Measurements from ENCODE around the gene NPAS3. TPM values are rescaled to one million over a fixed set of nuclear protein-coding genes. Genes with fewer than 3 reads are reported as not detected.

The NPAS3 gene
- total and polyA plus RNA-seq, 8 donors = 0.09 to 0.79 (median 0.56) TPM

DNA sequence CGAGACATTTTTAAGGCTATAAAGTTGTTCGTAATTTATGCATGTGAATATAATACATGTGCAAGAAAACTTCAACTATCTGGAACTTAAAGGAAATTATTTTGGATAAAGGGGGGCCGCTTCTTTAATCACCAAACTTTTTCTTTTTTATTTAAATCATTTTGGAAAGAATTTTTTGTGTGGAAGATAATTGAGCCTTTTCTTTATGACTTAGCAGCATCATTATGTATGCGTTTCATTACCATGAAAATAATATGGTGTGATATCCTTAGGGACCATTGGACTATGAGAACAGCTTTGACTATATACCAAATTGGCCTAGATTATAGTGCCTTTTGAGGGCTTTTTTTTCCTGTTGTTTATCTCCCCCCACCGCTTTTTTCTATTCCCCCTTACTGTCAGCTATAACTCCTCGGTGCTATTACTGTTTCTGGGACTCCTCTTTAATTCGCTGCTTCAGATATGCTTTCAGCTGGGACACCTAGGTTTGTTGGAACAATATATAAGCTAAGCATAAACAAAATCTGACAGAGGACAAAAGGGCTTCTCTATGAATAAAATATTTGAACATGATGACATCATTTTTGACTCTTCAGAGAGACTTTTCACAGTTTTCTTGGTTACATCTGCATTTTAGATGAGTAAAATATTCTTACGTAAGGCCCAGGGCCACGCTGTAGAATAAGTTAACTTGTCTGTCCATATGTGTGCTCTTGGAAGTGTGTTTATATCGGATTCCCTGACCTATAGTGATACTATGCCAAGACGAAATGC, 392.7 kb downstream of the NPAS3 start:
- Histone ChIP-seq H3K9me3 (peaks cover 0 to 5% of the 10 kb centered on the region in 2 donors), H3K27ac (no peak overlapping the region), H3K4me3 (no peak overlapping the region), H3K4me1 (no peaks in the 10 kb centered on the region), H3K27me3 (no peaks in the 10 kb centered on the region), H3K36me3 (no peaks in the 10 kb centered on the region)
- TF ChIP-seq, protein P1, sequence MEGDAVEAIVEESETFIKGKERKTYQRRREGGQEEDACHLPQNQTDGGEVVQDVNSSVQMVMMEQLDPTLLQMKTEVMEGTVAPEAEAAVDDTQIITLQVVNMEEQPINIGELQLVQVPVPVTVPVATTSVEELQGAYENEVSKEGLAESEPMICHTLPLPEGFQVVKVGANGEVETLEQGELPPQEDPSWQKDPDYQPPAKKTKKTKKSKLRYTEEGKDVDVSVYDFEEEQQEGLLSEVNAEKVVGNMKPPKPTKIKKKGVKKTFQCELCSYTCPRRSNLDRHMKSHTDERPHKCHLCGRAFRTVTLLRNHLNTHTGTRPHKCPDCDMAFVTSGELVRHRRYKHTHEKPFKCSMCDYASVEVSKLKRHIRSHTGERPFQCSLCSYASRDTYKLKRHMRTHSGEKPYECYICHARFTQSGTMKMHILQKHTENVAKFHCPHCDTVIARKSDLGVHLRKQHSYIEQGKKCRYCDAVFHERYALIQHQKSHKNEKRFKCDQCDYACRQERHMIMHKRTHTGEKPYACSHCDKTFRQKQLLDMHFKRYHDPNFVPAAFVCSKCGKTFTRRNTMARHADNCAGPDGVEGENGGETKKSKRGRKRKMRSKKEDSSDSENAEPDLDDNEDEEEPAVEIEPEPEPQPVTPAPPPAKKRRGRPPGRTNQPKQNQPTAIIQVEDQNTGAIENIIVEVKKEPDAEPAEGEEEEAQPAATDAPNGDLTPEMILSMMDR (IDR thresholded peaks at IDR 0.05) = no peak
- intact Hi-C loops (cut with DNase I) = no loop called here
- ATAC-seq = no peak
- DNase-seq = no peak

DNA sequence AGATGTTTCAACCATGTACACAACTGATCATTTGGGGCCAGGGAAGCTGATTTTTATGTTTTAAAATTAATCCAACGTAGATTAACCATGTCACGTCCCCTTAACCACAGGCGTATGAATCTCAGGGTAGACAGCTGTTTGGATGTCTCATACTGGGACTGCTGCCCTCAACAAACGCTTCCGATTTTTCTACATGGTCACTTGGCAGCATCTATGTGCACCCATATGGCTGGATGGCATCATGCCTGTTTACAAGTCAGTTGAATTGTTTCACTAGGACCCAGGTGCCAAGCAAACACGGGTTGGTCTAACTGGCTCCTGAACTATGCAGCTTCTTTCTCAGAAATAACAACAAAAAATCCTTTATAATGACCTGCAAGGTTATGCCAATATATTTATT, 393.8 kb downstream of the NPAS3 start:
- H3K27ac ChIP-seq = no peak overlapping the region
- TF ChIP-seq, protein P1 (IDR thresholded peaks at IDR 0.05) = no peak
- H3K4me3 ChIP-seq = no peak overlapping the region
- H3K9me3 ChIP-seq = peaks cover 0 to 16% of the 10 kb centered on the region in 2 donors
- intact Hi-C loops (cut with DNase I) = no loop called here
- H3K36me3 ChIP-seq = no peaks in the 10 kb centered on the region
- DNase-seq (no peak), ATAC-seq (no peak)
- H3K27me3 ChIP-seq = no peaks in the 10 kb centered on the region
- H3K4me1 ChIP-seq = no peaks in the 10 kb centered on the region

DNA sequence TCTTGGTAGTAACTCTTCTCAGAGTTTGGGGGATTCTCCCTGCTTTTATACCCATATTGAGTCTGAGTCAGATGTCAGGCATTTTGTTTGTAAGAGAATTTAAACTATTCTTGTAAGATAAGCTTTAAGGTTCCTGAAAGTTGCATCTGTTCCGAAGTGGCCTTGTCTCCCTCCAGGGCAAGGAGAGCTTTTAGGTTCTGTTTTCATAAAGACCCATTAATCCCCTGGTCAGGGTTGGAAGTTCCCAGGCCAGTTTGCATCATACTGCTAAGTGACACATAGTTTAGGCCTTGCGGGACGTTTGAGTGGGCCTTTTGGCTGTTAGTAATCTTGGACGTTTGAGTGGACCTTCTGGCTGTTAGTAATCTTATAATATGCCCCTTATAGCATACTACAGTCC, 396.7 kb downstream of the NPAS3 start:
- no peak overlapping the region for H3K4me3 ChIP-seq
- no peak overlapping the region for H3K27ac ChIP-seq
- no peaks in the 10 kb centered on the region for H3K4me1 ChIP-seq
- TF ChIP-seq, protein P1 (IDR thresholded peaks at IDR 0.05) = no peak
- DNase-seq (no peak), ATAC-seq (no peak)
- no peaks in the 10 kb centered on the region for H3K36me3 ChIP-seq
- peaks cover 0 to 23% of the 10 kb centered on the region in 2 donors for H3K9me3 ChIP-seq
- H3K27me3 ChIP-seq = no peaks in the 10 kb centered on the region
- intact Hi-C loops (cut with DNase I) = no loop called here

DNA sequence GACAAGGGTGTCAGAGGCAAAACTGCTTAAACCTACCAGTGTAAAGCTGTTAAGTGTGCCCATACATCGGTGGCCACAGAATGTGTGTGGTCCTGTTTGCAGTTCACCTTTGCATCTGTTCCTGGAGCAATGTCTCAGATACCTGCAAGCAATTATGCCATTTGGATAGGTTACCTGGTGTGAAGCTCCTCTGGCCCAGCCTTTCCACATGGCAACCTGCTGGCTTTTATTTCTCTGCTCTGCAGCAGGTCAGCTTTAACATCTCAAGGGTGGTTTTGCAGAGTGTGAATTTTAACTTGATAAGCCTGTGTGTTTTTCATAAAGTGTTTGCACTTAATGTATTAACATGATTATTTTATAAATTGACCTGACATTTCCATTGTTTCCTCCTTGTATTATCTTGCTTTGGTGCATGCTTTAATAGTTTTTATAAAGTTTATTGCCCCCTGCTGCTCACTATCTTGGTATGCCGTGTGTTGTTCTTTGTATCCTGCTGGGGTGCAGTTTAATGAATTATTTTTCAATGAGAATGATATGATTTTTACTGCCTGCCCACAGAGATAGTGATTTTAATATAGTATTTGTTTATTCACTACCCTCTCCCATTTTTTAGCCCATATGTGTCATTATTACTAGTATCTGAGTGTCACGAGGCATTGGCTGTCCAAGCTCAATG, 403.8 kb downstream of the NPAS3 start:
- H3K4me1 ChIP-seq = no peaks in the 10 kb centered on the region
- DNase-seq (no peak), ATAC-seq (no peak)
- peaks cover 0 to 5% of the 10 kb centered on the region in 2 donors for H3K27me3 ChIP-seq
- intact Hi-C loops (cut with DNase I) = no loop called here
- TF ChIP-seq, protein P1 (IDR thresholded peaks at IDR 0.05) = no peak
- no peak overlapping the region for H3K4me3 ChIP-seq
- no peaks in the 10 kb centered on the region for H3K36me3 ChIP-seq
- H3K27ac ChIP-seq = no peak overlapping the region
- peaks cover 0 to 8% of the 10 kb centered on the region in 2 donors for H3K9me3 ChIP-seq

DNA sequence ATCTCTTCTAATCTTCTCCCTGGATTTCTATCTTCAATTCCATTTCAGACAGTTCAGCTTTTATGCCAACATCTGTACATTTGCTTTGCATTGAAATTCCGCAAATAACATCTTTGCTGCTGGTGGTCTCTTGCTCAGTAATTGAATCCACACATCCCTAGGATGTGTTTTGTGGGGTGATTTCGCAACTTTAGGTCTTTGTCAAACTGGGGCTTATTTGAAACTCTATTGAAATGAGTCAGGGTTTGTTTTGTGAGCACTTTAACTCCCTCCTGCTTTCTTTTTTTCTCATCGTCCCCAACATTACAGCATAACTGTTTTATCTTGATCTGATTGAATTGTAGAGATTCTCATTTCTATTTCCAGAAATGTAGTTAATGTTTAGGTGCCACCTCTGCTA, 404.3 kb downstream of the NPAS3 start:
- ATAC-seq = no peak
- TF ChIP-seq, protein P1 (IDR thresholded peaks at IDR 0.05) = no peak
- Histone ChIP-seq H3K27me3 (peaks cover 0 to 5% of the 10 kb centered on the region in 2 donors), H3K27ac (no peak overlapping the region), H3K9me3 (peaks cover 0 to 2% of the 10 kb centered on the region in 2 donors), H3K4me3 (no peak overlapping the region), H3K36me3 (no peaks in the 10 kb centered on the region), H3K4me1 (no peaks in the 10 kb centered on the region)
- no peak for DNase-seq
- intact Hi-C loops (cut with DNase I) = no loop called here

Data from left lung (tissue), 10 donors.